ENCODE measurements around the gene MYH14.

The MYH14 gene

GRCh38 chr19:50272263-50272897 lies 69.0 kb downstream of the MYH14 start:
- TF ChIP-seq ZFX (IDR thresholded peaks at IDR 0.05) (no peak), CTCF (conservative IDR thresholded peaks at IDR 0.05) (no peak)
- no peak overlapping the region for H3K27ac ChIP-seq

- H3K27ac ChIP-seq = no peak overlapping the region
- no peak for TF ChIP-seq CTCF (conservative IDR thresholded peaks at IDR 0.05)
- no peak for TF ChIP-seq ZFX (IDR thresholded peaks at IDR 0.05)
Observed at GRCh38 chr19:50273821-50274220, 70.4 kb downstream of the MYH14 start.

- no peak for TF ChIP-seq ZFX (IDR thresholded peaks at IDR 0.05)
- TF ChIP-seq CTCF (conservative IDR thresholded peaks at IDR 0.05) = no peak
Observed at GRCh38 chr19:50275577-50276368, 72.4 kb downstream of the MYH14 start.

GRCh38 chr19:50276370-50277063 lies 73.1 kb downstream of the MYH14 start:
- TF ChIP-seq ZFX (IDR thresholded peaks at IDR 0.05) = no peak
- no peak for TF ChIP-seq CTCF (conservative IDR thresholded peaks at IDR 0.05)
- H3K27ac ChIP-seq = no peak overlapping the region

More at GRCh38 chr19:50275577-50276368, 72.4 kb downstream of the MYH14 start:
- H3K27ac ChIP-seq = no peak overlapping the region

GRCh38 chr19:50277966-50278580 lies 74.7 kb downstream of the MYH14 start:
- no peak overlapping the region for H3K27ac ChIP-seq
- TF ChIP-seq ZFX (IDR thresholded peaks at IDR 0.05) (no peak), CTCF (conservative IDR thresholded peaks at IDR 0.05) (no peak)

- no peak overlapping the region for H3K27ac ChIP-seq
- TF ChIP-seq CTCF (conservative IDR thresholded peaks at IDR 0.05) (no peak), ZFX (IDR thresholded peaks at IDR 0.05) (no peak)
Observed at GRCh38 chr19:50280074-50280473, 76.7 kb downstream of the MYH14 start.
